ENCODE measurements around the gene RAD51AP2. TPM values are rescaled to one million over a fixed set of nuclear protein-coding genes. Genes with fewer than 3 reads are reported as not detected.

RAD51AP2 gene
- total and polyA plus RNA-seq, 7 experiments from 2014 or later: not detected

DNA sequence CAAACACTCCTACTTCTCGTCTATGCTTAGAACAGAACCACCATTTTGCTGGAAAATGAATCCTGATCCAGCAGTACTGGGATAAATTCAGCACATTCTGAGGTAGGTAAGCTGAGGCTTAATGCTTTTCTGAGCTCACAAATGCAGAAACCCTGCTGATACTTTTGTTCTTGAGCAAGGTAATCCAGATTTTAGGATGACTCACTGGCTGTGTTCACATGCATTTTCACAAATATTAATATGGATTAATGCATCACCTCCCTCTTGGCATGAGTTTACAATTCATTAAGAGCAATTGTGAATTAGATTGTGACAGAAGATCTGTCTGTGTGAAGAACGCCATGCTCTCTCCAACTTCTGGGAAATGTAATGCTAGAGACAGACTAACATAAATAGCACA is 42.2 kb downstream of the RAD51AP2 start:
- H3K36me3 ChIP-seq (ENCODE audit: control insufficient read depth in 2 of 3, insufficient read depth in 3 of 3, low read length in 3 of 3): no peaks in the 10 kb centered on the region
- H3K36me3 Mint-ChIP-seq: no peaks in the 10 kb centered on the region
- no peaks in the 10 kb centered on the region for H3K4me1 Mint-ChIP-seq
- POLR2A ChIA-PET: no interaction called here
- ATAC-seq (no peak), DNase-seq (no peak)
- intact Hi-C loops (cut with micrococcal nuclease): no loop called here
- no peaks in the 10 kb centered on the region for H3K4me1 ChIP-seq (ENCODE audit: control insufficient read depth in 2 of 2, insufficient read depth in 2 of 2, low read length in 2 of 2)
- CTCF ChIA-PET: no interaction called here
- H3K9me3 ChIP-seq (ENCODE audit: control insufficient read depth in 2 of 3, low read length in 3 of 3): peaks cover 0 to 2% (median 0%) of the 10 kb centered on the region in 3 experiments
- no peak overlapping the region for H3K27ac ChIP-seq (ENCODE audit: low read depth, low read length)
- H3K4me3 Mint-ChIP-seq: no peak overlapping the region
- peaks cover 0 to 4% (median 0%) of the 10 kb centered on the region in 5 donors for H3K27me3 Mint-ChIP-seq
- no peaks in the 10 kb centered on the region for H3K27me3 ChIP-seq (ENCODE audit: control insufficient read depth in 2 of 2, insufficient read depth in 2 of 2, low read length in 2 of 2)
- no peak overlapping the region for H3K4me3 ChIP-seq (ENCODE audit: low read length)
- H3K27ac Mint-ChIP-seq: no peak overlapping the region
- peaks cover 0 to 14% (median 5%) of the 10 kb centered on the region in 11 donors for H3K9me3 Mint-ChIP-seq

DNA sequence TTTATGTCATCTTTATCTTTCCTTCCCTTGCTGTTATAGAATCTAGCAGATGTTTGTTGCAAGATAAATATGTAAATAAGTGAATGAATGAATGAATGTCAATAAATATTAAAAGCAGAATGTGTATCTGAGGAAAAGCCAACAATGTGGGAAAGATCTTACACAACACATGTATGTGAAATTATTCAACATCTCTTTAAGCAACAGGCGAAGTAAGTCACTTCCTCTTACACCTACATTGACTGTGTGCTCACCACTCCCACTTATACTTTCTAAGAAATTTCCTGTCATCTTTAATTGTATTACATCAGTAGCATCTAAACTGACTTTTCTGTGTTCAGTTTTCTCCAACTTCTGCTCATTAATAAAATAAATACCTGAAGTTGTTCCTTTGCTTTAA is 43.0 kb downstream of the RAD51AP2 start:
- Histone ChIP-seq H3K27ac (ENCODE audit: low read depth, low read length) (no peak overlapping the region), H3K27me3 (ENCODE audit: control insufficient read depth in 2 of 2, insufficient read depth in 2 of 2, low read length in 2 of 2) (no peaks in the 10 kb centered on the region), H3K4me3 (ENCODE audit: low read length) (no peak overlapping the region), H3K4me1 (ENCODE audit: control insufficient read depth in 2 of 2, insufficient read depth in 2 of 2, low read length in 2 of 2) (no peaks in the 10 kb centered on the region), H3K9me3 (ENCODE audit: control insufficient read depth in 2 of 3, low read length in 3 of 3) (peaks cover 0 to 7% (median 0%) of the 10 kb centered on the region in 3 experiments), H3K36me3 (ENCODE audit: control insufficient read depth in 2 of 3, insufficient read depth in 3 of 3, low read length in 3 of 3) (no peaks in the 10 kb centered on the region)
- peaks cover 0 to 22% (median 8%) of the 10 kb centered on the region in 11 donors for H3K9me3 Mint-ChIP-seq
- H3K27me3 Mint-ChIP-seq: peaks cover 0 to 4% (median 0%) of the 10 kb centered on the region in 5 donors
- CTCF ChIA-PET: no interaction called here
- H3K4me1 Mint-ChIP-seq: no peaks in the 10 kb centered on the region
- H3K4me3 Mint-ChIP-seq: no peak overlapping the region
- ATAC-seq (no peak), DNase-seq (no peak)
- no peak overlapping the region for H3K27ac Mint-ChIP-seq
- intact Hi-C loops (cut with micrococcal nuclease): no loop called here
- H3K36me3 Mint-ChIP-seq: peaks cover 0 to 5% (median 0%) of the 10 kb centered on the region in 5 donors
- POLR2A ChIA-PET: no interaction called here

DNA sequence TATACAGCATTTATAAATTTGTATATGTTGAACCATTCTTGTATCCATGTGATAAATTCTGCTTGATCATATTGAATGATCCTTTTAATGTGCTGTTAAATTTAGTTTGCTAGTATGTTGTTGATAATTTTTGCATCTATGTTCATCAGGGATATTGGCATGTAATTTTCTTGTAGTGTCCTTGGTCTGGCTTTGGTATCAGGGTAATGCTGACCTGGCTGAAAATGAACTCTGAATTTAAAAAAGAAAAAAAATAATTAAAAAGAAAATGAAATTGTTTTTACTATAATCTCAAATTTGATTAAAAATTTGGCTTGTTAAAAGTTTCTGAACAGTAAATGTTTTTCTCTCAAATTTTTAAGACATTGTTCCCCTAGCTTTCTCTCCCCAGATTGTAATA is 46.3 kb downstream of the RAD51AP2 start:
- POLR2A ChIA-PET: no interaction called here
- no peak for DNase-seq
- Histone ChIP-seq H3K27me3 (ENCODE audit: control insufficient read depth in 2 of 2, insufficient read depth in 2 of 2, low read length in 2 of 2) (no peaks in the 10 kb centered on the region), H3K4me1 (ENCODE audit: control insufficient read depth in 2 of 2, insufficient read depth in 2 of 2, low read length in 2 of 2) (no peaks in the 10 kb centered on the region), H3K4me3 (ENCODE audit: low read length) (no peak overlapping the region), H3K9me3 (ENCODE audit: control insufficient read depth in 2 of 3, low read length in 3 of 3) (peaks cover 0 to 11% (median 0%) of the 10 kb centered on the region in 3 experiments), H3K36me3 (ENCODE audit: control insufficient read depth in 2 of 3, insufficient read depth in 3 of 3, low read length in 3 of 3) (no peaks in the 10 kb centered on the region), H3K27ac (ENCODE audit: low read depth, low read length) (no peak overlapping the region)
- Mint-ChIP-seq H3K36me3 (peaks cover 0 to 5% (median 0%) of the 10 kb centered on the region in 5 donors), H3K27me3 (peaks cover 0 to 1% (median 0%) of the 10 kb centered on the region in 5 donors), H3K4me1 (no peaks in the 10 kb centered on the region), H3K4me3 (no peak overlapping the region), H3K9me3 (peaks cover 0 to 46% (median 15%) of the 10 kb centered on the region in 11 donors), H3K27ac (no peak overlapping the region)
- CTCF ChIA-PET: no interaction called here
- ATAC-seq: no peak
- intact Hi-C loops (cut with micrococcal nuclease): no loop called here

DNA sequence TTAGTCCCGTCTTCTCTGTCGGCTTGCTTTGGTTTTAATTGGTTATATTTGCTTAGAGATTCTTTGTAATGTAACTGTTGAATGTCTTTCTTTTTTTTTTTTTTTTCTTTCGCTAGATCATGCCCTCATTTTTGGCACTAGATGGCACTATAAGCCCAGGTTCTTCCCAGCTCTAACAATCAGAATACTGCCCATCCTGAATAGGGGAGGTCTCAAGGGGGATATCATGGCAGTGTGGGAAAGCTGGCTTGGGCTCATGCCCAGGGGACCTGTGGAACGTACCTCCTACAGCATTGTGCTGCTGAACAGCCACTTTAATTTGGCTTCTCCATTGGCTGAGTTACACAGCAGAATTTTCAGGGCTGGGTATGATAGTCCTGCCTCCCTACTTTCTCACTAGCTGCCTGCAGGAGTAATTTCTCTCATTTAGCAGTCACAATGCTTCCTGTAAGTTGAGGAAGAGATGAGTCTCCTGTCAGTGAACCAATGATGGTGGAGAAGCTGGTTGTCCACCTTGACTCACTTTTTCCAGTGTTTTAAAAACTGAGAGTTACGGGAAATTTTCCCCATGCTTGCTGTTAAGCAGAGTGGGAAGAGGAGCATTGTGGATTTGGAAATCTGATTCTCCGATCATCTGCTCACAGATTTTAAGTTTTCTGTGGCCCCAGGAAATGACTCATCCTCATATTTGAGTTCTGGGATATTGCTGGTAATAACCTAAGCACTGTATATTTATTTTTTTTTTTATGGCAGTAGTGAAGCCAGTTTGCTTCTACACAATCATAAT is 47.2 kb downstream of the RAD51AP2 start:
- H3K4me1 ChIP-seq (ENCODE audit: control insufficient read depth in 2 of 2, insufficient read depth in 2 of 2, low read length in 2 of 2): no peaks in the 10 kb centered on the region
- POLR2A ChIA-PET: no interaction called here
- DNase-seq (no peak), ATAC-seq (no peak)
- Mint-ChIP-seq H3K27ac (no peak overlapping the region), H3K27me3 (no peaks in the 10 kb centered on the region), H3K4me1 (no peaks in the 10 kb centered on the region), H3K4me3 (no peak overlapping the region), H3K36me3 (peaks cover 0 to 5% (median 0%) of the 10 kb centered on the region in 5 donors), H3K9me3 (peaks cover 0 to 47% (median 15%) of the 10 kb centered on the region in 11 donors)
- no peak overlapping the region for H3K4me3 ChIP-seq (ENCODE audit: low read length)
- no peaks in the 10 kb centered on the region for H3K27me3 ChIP-seq (ENCODE audit: control insufficient read depth in 2 of 2, insufficient read depth in 2 of 2, low read length in 2 of 2)
- peaks cover 0 to 11% (median 0%) of the 10 kb centered on the region in 3 experiments for H3K9me3 ChIP-seq (ENCODE audit: control insufficient read depth in 2 of 3, low read length in 3 of 3)
- intact Hi-C loops (cut with micrococcal nuclease): no loop called here
- H3K27ac ChIP-seq (ENCODE audit: low read depth, low read length): no peak overlapping the region
- CTCF ChIA-PET: no interaction called here
- H3K36me3 ChIP-seq (ENCODE audit: control insufficient read depth in 2 of 3, insufficient read depth in 3 of 3, low read length in 3 of 3): no peaks in the 10 kb centered on the region

DNA sequence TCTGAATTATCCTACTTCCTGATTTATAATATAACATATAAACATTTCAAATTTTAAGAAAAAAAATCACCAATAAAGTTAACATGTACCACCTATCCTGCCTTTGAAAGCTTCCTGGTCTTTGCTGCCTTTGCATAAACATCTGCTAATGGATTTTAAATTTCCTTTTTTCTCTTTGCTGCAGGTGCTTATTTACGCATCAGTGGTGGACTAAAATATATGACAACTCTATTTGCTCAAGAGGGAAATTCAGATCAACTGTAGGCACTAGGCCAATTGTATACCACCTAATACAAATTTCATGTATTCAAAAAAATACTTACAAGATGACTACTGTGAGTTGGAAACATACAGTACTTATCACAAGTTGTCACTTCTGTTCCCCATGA is 57.2 kb downstream of the RAD51AP2 start:
- intact Hi-C loops (cut with micrococcal nuclease): no loop called here
- ChIA-PET POLR2A (no interaction called here), CTCF (no interaction called here)
- Histone ChIP-seq H3K4me1 (ENCODE audit: control insufficient read depth in 2 of 2, insufficient read depth in 2 of 2, low read length in 2 of 2) (no peaks in the 10 kb centered on the region), H3K27ac (ENCODE audit: low read depth, low read length) (no peak overlapping the region), H3K27me3 (ENCODE audit: control insufficient read depth in 2 of 2, insufficient read depth in 2 of 2, low read length in 2 of 2) (no peaks in the 10 kb centered on the region), H3K4me3 (ENCODE audit: low read length) (no peak overlapping the region), H3K9me3 (ENCODE audit: control insufficient read depth in 2 of 3, low read length in 3 of 3) (no peaks in the 10 kb centered on the region), H3K36me3 (ENCODE audit: control insufficient read depth in 2 of 3, insufficient read depth in 3 of 3, low read length in 3 of 3) (no peaks in the 10 kb centered on the region)
- H3K36me3 Mint-ChIP-seq: no peaks in the 10 kb centered on the region
- H3K27me3 Mint-ChIP-seq: no peaks in the 10 kb centered on the region
- ATAC-seq: no peak
- no peak overlapping the region for H3K27ac Mint-ChIP-seq
- no peak overlapping the region for H3K4me3 Mint-ChIP-seq
- no peak for DNase-seq
- H3K4me1 Mint-ChIP-seq: no peaks in the 10 kb centered on the region
- H3K9me3 Mint-ChIP-seq: peaks cover 0 to 14% (median 4%) of the 10 kb centered on the region in 11 donors

Other genes starting within 250 kb of the RAD51AP2 start
- gene VSNL1, start 22.3 kb upstream of the RAD51AP2 start, total RNA-seq: not detected
- gene VSNL1, start 22.3 kb upstream of the RAD51AP2 start, polyA plus RNA-seq: not detected
- gene SMC6, start 235.4 kb upstream of the RAD51AP2 start, total RNA-seq: 10 to 100 TPM in 4 of 5 experiments, 1 to 10 TPM in 1; 7.9 to 35.6 (median 14.6) TPM
- gene SMC6, start 235.4 kb upstream of the RAD51AP2 start, polyA plus RNA-seq: 10 to 100 TPM in 1 of 2 donors, 1 to 10 TPM in 1; 9.1 to 11.5 TPM
- gene GEN1, start 235.7 kb upstream of the RAD51AP2 start, total RNA-seq: 10 to 100 TPM in 2 of 5 experiments, 1 to 10 TPM in 3; 5.6 to 25.8 (median 8.0) TPM
- 1 to 10 TPM in 1 of 2 donors, under 1 TPM in 1; 0.44 to 1.2 TPM for gene GEN1, start 235.7 kb upstream of the RAD51AP2 start, polyA plus RNA-seq

All from naive thymus-derived CD4-positive, alpha-beta T cell (primary cell).